PC-9 (cell line): ENCODE results near the gene FBXO2. TPM values are rescaled to one million over a fixed set of nuclear protein-coding genes. Genes with fewer than 3 reads are reported as not detected.

Experiments used
- BruUV-seq: library from RNA; stranded (reverse); fragments of 400-500 nt; replicated peaks from 2 replicates; lab custom pipeline; 2021; lab: Mats Ljungman, UMichigan
- CTCF ChIA-PET: fragments of 300-600 bp; sonication (Branson Sonifier 250); formaldehyde crosslinking; loops from one replicate; lab custom pipeline; 2022; ENCODE audit warnings: antibody characterized with exemption; lab: Charles Lee
- POLR2A ChIA-PET: fragments of 300-600 bp; sonication (Branson Sonifier 250); formaldehyde crosslinking; loops from one replicate; lab custom pipeline; 2022; ENCODE audit warnings: antibody characterized with exemption; ENCODE audit not compliant: unreplicated experiment; lab: Charles Lee
- DNase-seq, 2 experiments: peaks; one replicate each; pipeline versions ENCODE4 v3.0.0 to v3.0.0-alpha.2; 2015 to 2022; ENCODE audit warnings: mixed read lengths in 1 of 2
- H2AFZ ChIP-seq: fragments of 200-600 bp; sonication (generic); 2 replicates; pipeline ENCODE4 v1.8.1; 2017; ENCODE audit warnings: antibody characterized with exemption
- H3F3A ChIP-seq: fragments of 200-600 bp; sonication (generic); 2 replicates; pipeline ENCODE4 v1.8.1; 2017; ENCODE audit warnings: antibody characterized with exemption, mild to moderate bottlenecking, low read depth; ENCODE audit not compliant: insufficient read depth
- H3K27ac ChIP-seq: fragments of 200-600 bp; sonication (generic); 2 replicates; pipeline ENCODE4 v1.6.1; 2016; ENCODE audit warnings: mixed run types
- H3K27me3 ChIP-seq: fragments of 200-600 bp; sonication (generic); 2 replicates; pipeline ENCODE4 v1.6.1; 2016; ENCODE audit warnings: low read depth, mixed run types; ENCODE audit not compliant: insufficient read depth
- H3K36me3 ChIP-seq: fragments of 200-600 bp; sonication (generic); 2 replicates; pipeline ENCODE4 v1.6.1; 2016; ENCODE audit warnings: low read depth, mixed run types
- H3K4me1 ChIP-seq: fragments of 200-600 bp; sonication (generic); replicated peaks from 2 replicates; pipeline ENCODE4 v1.6.1; 2016; ENCODE audit warnings: mixed run types; ENCODE audit not compliant: insufficient read depth
- H3K4me2 ChIP-seq: fragments of 200-600 bp; sonication (generic); 2 replicates; pipeline ENCODE4 v1.6.1; 2017; ENCODE audit warnings: mixed run types
- H3K4me3 ChIP-seq: fragments of 200-600 bp; sonication (generic); 2 replicates; pipeline ENCODE4 v1.6.1; 2016; ENCODE audit warnings: mixed run types
- H3K79me2 ChIP-seq: fragments of 200-600 bp; sonication (generic); 2 replicates; pipeline ENCODE4 v1.6.1; 2017; ENCODE audit warnings: low read depth, mixed run types
- H3K9me2 ChIP-seq: fragments of 200-600 bp; sonication (generic); 2 replicates; pipeline ENCODE4 v1.8.1; 2017; ENCODE audit warnings: mild to moderate bottlenecking; ENCODE audit not compliant: insufficient read depth
- H3K9me3 ChIP-seq: fragments of 200-600 bp; sonication (generic); 2 replicates; pipeline ENCODE4 v1.8.1; 2016; ENCODE audit warnings: low read depth; ENCODE audit not compliant: insufficient read depth
- H4K20me1 ChIP-seq: fragments of 200-600 bp; sonication (generic); 2 replicates; pipeline ENCODE4 v1.8.1; 2017; ENCODE audit not compliant: insufficient read depth
- CTCF ChIP-seq: fragments of 200-600 bp; sonication (generic); conservative IDR thresholded peaks from 2 replicates; pipeline ENCODE4 v1.6.1; 2017; ENCODE audit warnings: mixed run types, antibody characterized with exemption, mild to moderate bottlenecking, moderate library complexity
- EZH2 ChIP-seq: fragments of 200-600 bp; sonication (generic); IDR thresholded peaks from 2 replicates; pipeline ENCODE4 v1.8.0; 2017; ENCODE audit warnings: antibody characterized with exemption, low read depth
- intact Hi-C: fragments of 100-400 bp; cut with micrococcal nuclease; formaldehyde crosslinking; loops from one replicate; pipeline ENCODE4 v1.10.0; 2022; ENCODE audit not compliant: unreplicated experiment
- total RNA-seq: library from RNA; stranded (reverse); gene quantifications from 2 replicates; pipeline ENCODE4 v1.2.3, GENCODE V29; 2021

FBXO2 gene
- total RNA-seq, 1 experiment from 2014 or later: 40.3 TPM

- H3K4me1 ChIP-seq: no peaks in the 10 kb centered on the region
- no peaks in the 10 kb centered on the region for H3F3A ChIP-seq
- peak overlapping the region; percentile 56; the same call in 1 of the 2 replicates for H3K4me2 ChIP-seq
- no peaks in the 10 kb centered on the region for H3K9me3 ChIP-seq
- no peaks in the 10 kb centered on the region for H3K27me3 ChIP-seq
- peak overlapping the region; percentile 26; the same call in 1 of the 2 replicates for H3K4me3 ChIP-seq
- H4K20me1 ChIP-seq: no peaks in the 10 kb centered on the region
- no peaks in the 10 kb centered on the region for H3K36me3 ChIP-seq
- no peak overlapping the region for H3K27ac ChIP-seq
- H3K79me2 ChIP-seq: no peaks in the 10 kb centered on the region
- no peak for TF ChIP-seq CTCF
- no peak for TF ChIP-seq EZH2
- no peaks in the 10 kb centered on the region for H3K9me2 ChIP-seq
- no TSS peak for BruUV-seq
- no peak for DNase-seq
- CTCF ChIA-PET: interaction anchor here (0.5 to 2.0 kb wide), 5 partner anchors 11 to 343 kb away, joined by 3 to 16 read pairs (median 4); partner anchors contain the start of gene FBXO2
- intact Hi-C loops: loop anchor here (5.0 kb wide), 2 partner anchors 43 to 143 kb away; partner anchors contain the start of genes CLCN6 and MTHFR
- POLR2A ChIA-PET: interaction anchor here (0.6 kb wide), 2 partner anchors 402 to 603 kb away, joined by 4 to 5 read pairs; partner anchors contain the start of gene MTOR
- H2AFZ ChIP-seq: no peak overlapping the region
These were observed 10.3 kb upstream of the FBXO2 start for GRCh38 chr1:11664336-11665065.

DNA sequence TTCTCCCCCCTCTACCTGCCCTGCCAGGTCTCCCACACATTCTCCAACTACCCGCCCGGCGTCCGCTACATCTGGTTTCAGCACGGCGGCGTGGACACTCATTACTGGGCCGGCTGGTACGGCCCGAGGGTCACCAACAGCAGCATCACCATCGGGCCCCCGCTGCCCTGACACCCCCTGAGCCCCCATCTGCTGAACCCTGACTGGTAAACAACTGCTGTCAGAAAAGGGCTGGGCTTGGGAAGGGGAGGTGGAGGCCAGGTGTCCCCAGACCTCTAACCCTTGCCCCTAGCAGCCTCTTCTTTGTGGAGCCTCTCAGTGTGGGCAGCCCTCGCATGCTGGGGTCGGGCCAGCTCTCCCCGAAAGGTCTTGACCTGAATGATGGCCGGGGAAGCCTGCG, 6.9 kb upstream of the FBXO2 start:
- Histone ChIP-seq H3K4me1 (no peaks in the 10 kb centered on the region), H3K9me2 (no peaks in the 10 kb centered on the region), H3K36me3 (no peaks in the 10 kb centered on the region), H2AFZ (no peak overlapping the region), H3K9me3 (no peaks in the 10 kb centered on the region), H3F3A (no peaks in the 10 kb centered on the region), H3K27me3 (no peaks in the 10 kb centered on the region), H3K4me2 (no peak overlapping the region), H4K20me1 (no peaks in the 10 kb centered on the region), H3K4me3 (no peak overlapping the region), H3K27ac (no peak overlapping the region), H3K79me2 (no peaks in the 10 kb centered on the region)
- BruUV-seq: no TSS peak
- intact Hi-C loops: loop anchor here (5.0 kb wide), 1 partner anchor 146 kb away; the partner anchor contains the start of genes CLCN6 and MTHFR
- no peak for TF ChIP-seq CTCF
- no peak for TF ChIP-seq EZH2
- ChIA-PET POLR2A (no interaction called here), CTCF (no interaction called here)
- no peak for DNase-seq

- intact Hi-C loops: loop anchor here (5.0 kb wide), 1 partner anchor 148 kb away; the partner anchor contains the start of genes CLCN6 and MTHFR
These were observed 5.5 kb upstream of the FBXO2 start for GRCh38 chr1:11659748-11660147.

More at GRCh38 chr1:11659748-11660147, 5.5 kb upstream of the FBXO2 start:
- no peak overlapping the region for H2AFZ ChIP-seq
- ChIA-PET CTCF (no interaction called here), POLR2A (no interaction called here)
- no peaks in the 10 kb centered on the region for H3K36me3 ChIP-seq
- H3F3A ChIP-seq: no peaks in the 10 kb centered on the region
- DNase-seq: no peak
- H4K20me1 ChIP-seq: no peaks in the 10 kb centered on the region
- H3K27me3 ChIP-seq: no peaks in the 10 kb centered on the region
- H3K4me2 ChIP-seq: no peak overlapping the region
- H3K9me3 ChIP-seq: no peaks in the 10 kb centered on the region
- no TSS peak for BruUV-seq
- no peak for TF ChIP-seq EZH2
- TF ChIP-seq CTCF: no peak
- H3K79me2 ChIP-seq: no peaks in the 10 kb centered on the region
- no peak overlapping the region for H3K4me3 ChIP-seq
- H3K9me2 ChIP-seq: no peaks in the 10 kb centered on the region
- H3K27ac ChIP-seq: no peak overlapping the region
- no peaks in the 10 kb centered on the region for H3K4me1 ChIP-seq
